IPS DF 6.9 (cell line): Measurements from ENCODE around the gene MVK.

Experiments
- DNase-seq: peaks from one replicate; pipeline ENCODE4 v3.0.0-alpha.2; 2013; ENCODE audit warnings: low read depth, low spot score
- H3K27ac ChIP-seq: one replicate; pipeline ENCODE4 v1.5.1; 2013; ENCODE audit warnings: low read length, control low read depth
- H3K27me3 ChIP-seq: 2 replicates; pipeline ENCODE4 v1.6.1; 2013; ENCODE audit warnings: mild to moderate bottlenecking, low read length; ENCODE audit not compliant: control insufficient read depth, insufficient read depth
- H3K36me3 ChIP-seq: 2 replicates; pipeline ENCODE4 v1.6.1; 2013; ENCODE audit warnings: low read length; ENCODE audit not compliant: control insufficient read depth, insufficient read depth
- H3K4me1 ChIP-seq: 2 replicates; pipeline ENCODE4 v1.6.1; 2013; ENCODE audit warnings: low read length; ENCODE audit not compliant: control insufficient read depth, insufficient read depth
- H3K4me3 ChIP-seq: 2 replicates; pipeline ENCODE4 v1.5.1; 2013; ENCODE audit warnings: mild to moderate bottlenecking, low read length
- H3K9me3 ChIP-seq: 2 replicates; pipeline ENCODE4 v1.6.1; 2013; ENCODE audit warnings: low read length, inconsistent platforms; ENCODE audit not compliant: control insufficient read depth, insufficient read depth
- WGBS: extraction: QIAGEN DNeasy Blood & Tissue Kit; methylation state at CpG from one replicate; pipeline ENCODE4 v1.1.7; 2013; ENCODE audit warnings: mixed read lengths, missing lambda C conversion rate; ENCODE audit not compliant: insufficient read length, insufficient coverage; 5-methylcytosine and 5-hydroxymethylcytosine counted together

Gene MVK

GRCh38 chr12:109625749-109626377, 52.3 kb downstream of the MVK start:
- Histone ChIP-seq H3K27ac (no peak overlapping the region), H3K4me3 (no peak overlapping the region), H3K27me3 (no peaks in the 10 kb centered on the region), H3K9me3 (no peaks in the 10 kb centered on the region), H3K4me1 (peaks cover 3% of the 10 kb centered on the region; the same call in 1 of the 2 replicates), H3K36me3 (no peaks in the 10 kb centered on the region)
- DNase-seq: no peak
- no CpG with 5 or more reads among the region's 12 CpGs for WGBS

DNA sequence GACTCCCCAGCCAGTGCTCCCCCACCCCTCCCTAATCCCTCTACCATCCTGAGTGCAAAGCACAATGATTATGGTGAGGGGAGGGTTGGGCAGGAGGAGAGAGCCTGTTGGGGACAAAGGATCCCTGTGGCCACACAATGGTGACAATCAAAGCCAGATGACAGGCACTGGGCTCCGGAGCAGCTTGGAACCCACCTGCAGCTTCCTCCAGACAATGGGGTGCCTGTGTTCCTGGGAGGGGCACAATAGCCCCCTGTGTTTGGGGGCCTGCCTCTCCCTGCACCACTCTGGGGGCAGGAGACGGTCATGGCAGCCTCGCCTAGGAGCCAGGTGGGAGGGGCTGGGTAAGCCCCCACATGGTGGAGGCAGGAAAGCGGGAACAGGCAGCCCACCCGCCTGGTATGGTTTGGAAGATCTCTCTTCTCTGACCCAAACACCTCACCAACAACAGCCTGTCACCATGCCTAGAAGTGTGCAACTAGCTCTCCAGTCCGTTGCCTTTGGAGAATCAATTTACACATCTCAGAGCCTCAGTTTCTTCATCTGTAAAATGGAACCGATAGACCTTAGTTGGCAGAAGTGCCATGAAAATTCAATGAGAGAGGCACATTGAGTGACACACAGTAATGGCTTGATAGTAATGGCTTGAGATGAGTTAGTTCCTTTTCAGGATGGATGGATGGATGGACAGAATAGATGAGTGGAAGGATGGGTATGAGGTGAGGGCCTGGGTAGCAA, 53.0 kb downstream of the MVK start:
- no peak for DNase-seq
- Histone ChIP-seq H3K9me3 (no peaks in the 10 kb centered on the region), H3K4me3 (no peak overlapping the region), H3K27me3 (no peaks in the 10 kb centered on the region), H3K36me3 (no peaks in the 10 kb centered on the region), H3K4me1 (peaks cover 3% of the 10 kb centered on the region; the same call in 1 of the 2 replicates), H3K27ac (no peak overlapping the region)
- no CpG with 5 or more reads among the region's 7 CpGs for WGBS

DNA sequence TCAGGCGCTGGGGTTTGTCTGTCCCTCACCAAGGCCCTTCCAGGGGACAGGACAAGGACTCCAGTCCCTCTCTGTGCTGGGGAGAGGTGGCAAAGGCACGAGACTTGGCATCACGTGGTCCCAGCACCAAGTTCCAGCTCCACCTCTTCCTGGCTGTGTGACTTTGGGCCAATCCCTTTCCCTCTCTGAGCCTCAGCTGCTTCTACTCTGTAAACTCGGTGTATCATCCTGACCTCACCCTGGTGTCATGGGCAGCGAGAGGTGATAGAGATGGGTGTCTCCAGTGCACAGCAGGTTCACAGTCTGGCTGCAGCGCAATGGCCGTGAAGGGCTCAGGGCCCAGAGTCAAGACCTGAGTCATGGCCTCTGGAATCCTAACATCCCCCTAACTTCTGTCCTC, 54.0 kb downstream of the MVK start:
- no CpG with 5 or more reads among the region's 7 CpGs for WGBS
- Histone ChIP-seq H3K27ac (no peak overlapping the region), H3K36me3 (no peaks in the 10 kb centered on the region), H3K27me3 (no peaks in the 10 kb centered on the region), H3K4me3 (no peak overlapping the region), H3K4me1 (no peaks in the 10 kb centered on the region), H3K9me3 (no peaks in the 10 kb centered on the region)
- DNase-seq: no peak

DNA sequence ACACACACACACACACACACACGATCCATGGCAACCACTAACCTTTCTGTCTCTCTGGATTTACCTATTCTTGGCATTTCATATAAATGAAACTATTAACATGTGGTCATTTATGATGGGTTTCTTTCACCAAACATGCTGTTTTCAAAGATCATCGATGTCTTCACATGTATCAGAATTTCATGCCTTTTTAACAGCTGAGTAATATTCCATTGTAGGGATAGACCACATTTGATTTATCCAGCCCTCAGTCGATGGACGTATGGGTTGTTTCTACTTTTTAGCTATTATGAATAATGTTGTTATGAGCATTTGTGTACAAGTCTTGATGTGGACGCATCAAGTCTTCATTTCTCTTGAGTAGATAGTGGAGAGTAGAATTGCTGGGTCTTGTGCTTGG, 56.5 kb downstream of the MVK start:
- H3K27ac ChIP-seq: no peak overlapping the region
- H3K4me3 ChIP-seq: no peak overlapping the region
- H3K27me3 ChIP-seq: no peaks in the 10 kb centered on the region
- no peaks in the 10 kb centered on the region for H3K9me3 ChIP-seq
- no peaks in the 10 kb centered on the region for H3K36me3 ChIP-seq
- no peaks in the 10 kb centered on the region for H3K4me1 ChIP-seq
- no CpG with 5 or more reads among the region's 5 CpGs for WGBS
- no peak for DNase-seq

DNA sequence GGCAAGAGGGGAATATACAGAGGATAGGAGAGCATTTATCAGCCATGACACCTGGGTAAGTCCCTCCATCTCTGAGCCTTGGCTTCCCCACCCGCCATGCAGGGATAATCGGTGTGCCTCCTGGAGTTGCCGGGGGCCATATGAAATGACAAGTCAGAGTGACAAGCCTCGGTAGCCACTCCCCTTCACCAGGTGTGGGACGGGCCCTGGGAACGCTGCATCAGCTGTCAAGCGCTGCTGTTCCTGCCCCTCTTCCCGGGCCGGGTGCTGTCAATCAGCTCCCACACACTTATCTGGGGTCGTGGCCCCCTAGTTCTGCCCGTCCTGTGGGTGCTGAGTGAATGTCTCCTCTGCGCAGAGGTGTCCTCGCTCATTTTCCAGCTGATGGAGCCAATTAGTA, 57.2 kb downstream of the MVK start:
- no peak overlapping the region for H3K27ac ChIP-seq
- H3K4me1 ChIP-seq: no peaks in the 10 kb centered on the region
- H3K9me3 ChIP-seq: no peaks in the 10 kb centered on the region
- H3K36me3 ChIP-seq: no peaks in the 10 kb centered on the region
- WGBS: no CpG with 5 or more reads among the region's 13 CpGs
- no peak overlapping the region for H3K4me3 ChIP-seq
- H3K27me3 ChIP-seq: no peaks in the 10 kb centered on the region
- DNase-seq: no peak

DNA sequence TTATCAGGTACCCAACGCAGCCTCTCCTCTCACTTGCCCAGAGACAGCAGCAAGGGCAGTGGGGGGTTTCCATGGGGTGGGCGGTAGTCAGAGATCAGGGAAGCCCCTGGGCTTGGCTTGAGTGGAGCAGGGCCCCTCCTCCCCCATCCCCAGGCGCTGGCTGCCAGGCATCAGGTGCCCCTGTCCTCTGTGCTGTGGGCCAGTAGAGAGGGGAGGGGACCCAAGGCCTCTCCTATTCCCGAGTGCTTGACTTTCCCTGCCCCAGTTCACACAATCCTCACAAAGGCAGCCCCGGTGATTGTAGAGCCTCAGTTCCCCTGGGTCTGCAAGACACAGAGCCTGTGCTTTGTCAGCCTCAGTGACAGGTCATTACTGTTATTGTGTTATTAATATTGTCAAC, 57.7 kb downstream of the MVK start:
- no peaks in the 10 kb centered on the region for H3K4me1 ChIP-seq
- H3K4me3 ChIP-seq: no peak overlapping the region
- no peak for DNase-seq
- H3K27me3 ChIP-seq: no peaks in the 10 kb centered on the region
- no peak overlapping the region for H3K27ac ChIP-seq
- H3K36me3 ChIP-seq: no peaks in the 10 kb centered on the region
- no peaks in the 10 kb centered on the region for H3K9me3 ChIP-seq
- no CpG with 5 or more reads among the region's 5 CpGs for WGBS

DNA sequence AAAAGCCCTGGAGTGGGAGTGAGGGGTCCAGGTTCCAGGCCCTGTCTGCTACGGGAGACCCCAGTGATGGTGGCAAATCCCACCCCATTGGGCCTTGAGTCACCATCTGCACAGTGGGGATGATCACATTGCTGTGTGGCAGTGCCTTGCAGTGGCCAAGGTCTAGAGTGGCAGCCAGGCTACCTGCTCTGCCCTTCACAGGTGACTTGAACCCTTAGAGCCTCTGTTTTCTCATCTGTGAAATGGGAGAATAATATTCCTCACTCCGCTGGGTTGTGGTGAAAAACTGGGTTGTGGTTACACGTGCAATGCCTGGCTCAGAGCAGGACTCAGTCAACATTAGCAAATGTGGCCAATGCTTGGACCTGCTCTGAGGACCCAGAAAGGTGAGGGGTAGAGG, 58.2 kb downstream of the MVK start:
- no peaks in the 10 kb centered on the region for H3K27me3 ChIP-seq

GRCh38 chr12:109632342-109632741, 58.7 kb downstream of the MVK start:
- Histone ChIP-seq H3K4me3 (no peak overlapping the region), H3K9me3 (no peaks in the 10 kb centered on the region), H3K36me3 (no peaks in the 10 kb centered on the region), H3K27me3 (no peaks in the 10 kb centered on the region), H3K4me1 (no peaks in the 10 kb centered on the region), H3K27ac (no peak overlapping the region)
- WGBS: no CpG with 5 or more reads among the region's 8 CpGs
- DNase-seq: no peak

More for the DNA sequence above, 58.2 kb downstream of the MVK start:
- no peak for DNase-seq
- Histone ChIP-seq H3K36me3 (no peaks in the 10 kb centered on the region), H3K27ac (no peak overlapping the region), H3K4me3 (no peak overlapping the region), H3K9me3 (no peaks in the 10 kb centered on the region), H3K4me1 (no peaks in the 10 kb centered on the region)
- WGBS: no CpG with 5 or more reads among the region's 3 CpGs

DNA sequence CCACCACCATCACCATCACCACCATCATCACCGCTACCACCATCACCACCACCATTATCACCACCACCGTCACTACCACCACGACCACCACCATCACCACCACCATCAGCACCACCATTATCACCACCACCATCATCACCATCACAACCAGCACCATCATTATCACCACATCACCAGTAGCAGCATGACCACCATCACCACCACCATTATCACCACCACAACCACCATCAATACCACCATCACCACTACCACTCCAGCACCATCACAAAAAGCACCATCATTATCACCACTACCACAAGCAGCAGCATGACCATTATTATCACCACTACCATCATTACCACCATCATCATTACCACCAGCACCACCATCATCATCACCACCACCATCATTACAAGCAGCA, 62.1 kb downstream of the MVK start:
- WGBS: no CpG with 5 or more reads among the region's 3 CpGs
- H3K4me1 ChIP-seq: no peaks in the 10 kb centered on the region
- DNase-seq: no peak
- H3K4me3 ChIP-seq: no peak overlapping the region
- H3K27ac ChIP-seq: no peak overlapping the region
- H3K9me3 ChIP-seq: no peaks in the 10 kb centered on the region
- H3K36me3 ChIP-seq: no peaks in the 10 kb centered on the region
- H3K27me3 ChIP-seq: no peaks in the 10 kb centered on the region

GRCh38 chr12:109637348-109637747, 63.8 kb downstream of the MVK start:
- DNase-seq: no peak
- no peaks in the 10 kb centered on the region for H3K27me3 ChIP-seq
- H3K27ac ChIP-seq: no peak overlapping the region
- no CpG with 5 or more reads among the region's 6 CpGs for WGBS
- H3K4me1 ChIP-seq: no peaks in the 10 kb centered on the region
- no peaks in the 10 kb centered on the region for H3K9me3 ChIP-seq
- no peak overlapping the region for H3K4me3 ChIP-seq
- no peaks in the 10 kb centered on the region for H3K36me3 ChIP-seq

DNA sequence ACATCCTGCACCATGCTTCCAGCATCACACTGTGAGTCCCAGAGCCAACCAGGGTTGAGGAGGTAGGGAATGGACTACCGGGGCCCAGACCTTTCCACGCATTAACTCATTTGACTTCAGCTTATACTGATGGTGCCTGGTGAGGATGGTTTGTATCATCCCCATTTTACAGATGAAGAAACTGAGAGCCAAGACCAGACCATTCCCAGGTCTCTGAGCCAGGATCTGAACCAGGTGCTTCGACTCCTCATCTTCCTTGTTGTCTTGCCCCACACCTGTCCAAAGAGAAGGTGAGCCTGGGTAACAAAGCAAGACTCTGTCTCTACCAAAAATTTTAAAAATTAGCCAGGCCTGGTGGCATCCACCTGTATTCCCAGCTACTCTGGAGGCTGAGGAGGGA, 64.4 kb downstream of the MVK start:
- no peaks in the 10 kb centered on the region for H3K4me1 ChIP-seq
- no peak for DNase-seq
- H3K36me3 ChIP-seq: no peaks in the 10 kb centered on the region
- no peak overlapping the region for H3K27ac ChIP-seq
- H3K27me3 ChIP-seq: no peaks in the 10 kb centered on the region
- H3K4me3 ChIP-seq: no peak overlapping the region
- no CpG with 5 or more reads among the region's 3 CpGs for WGBS
- H3K9me3 ChIP-seq: no peaks in the 10 kb centered on the region
